ENCODE measurements around the gene MTCL3.

MTCL3 gene

DNA sequence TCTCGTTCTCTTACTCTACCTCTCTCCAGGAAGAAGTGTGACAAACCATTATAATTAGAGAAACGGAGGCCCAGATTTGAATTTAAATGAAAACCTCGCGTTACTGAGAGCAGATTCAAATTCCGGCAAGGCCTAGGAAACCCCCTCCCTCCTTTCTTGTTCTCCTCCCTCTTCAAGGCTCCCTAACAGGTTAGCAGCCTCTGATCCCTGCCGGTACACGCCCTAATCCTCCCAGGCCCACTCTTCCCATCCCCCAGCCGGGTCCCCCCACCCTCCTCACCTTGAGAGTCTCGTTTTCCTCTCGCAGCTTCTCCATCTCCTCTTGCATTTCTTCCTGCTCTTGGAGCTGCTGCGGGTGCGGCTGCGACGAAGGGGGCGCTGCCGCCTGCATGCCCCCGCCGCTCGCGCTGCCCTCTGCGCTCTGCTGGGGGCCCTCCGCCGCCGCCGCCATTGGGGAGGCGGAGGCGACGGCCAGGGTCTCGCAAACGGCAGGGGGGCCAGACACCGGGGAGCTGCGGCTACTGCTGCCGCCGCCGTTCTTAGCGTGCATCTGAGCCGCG is 3.8 kb downstream of the MTCL3 start:
- H3K9me3 ChIP-seq (ENCODE audit: low read length) = no peaks in the 10 kb centered on the region
- no peaks in the 10 kb centered on the region for H3K9me2 ChIP-seq (ENCODE audit: insufficient read depth, low read length)
- no peak overlapping the region for H2AFZ ChIP-seq (ENCODE audit: low read depth, low read length)
- peaks cover 15% of the 10 kb centered on the region for H3F3A ChIP-seq (ENCODE audit: insufficient read depth, low read length, poor library complexity, severe bottlenecking)
- peaks cover 34% of the 10 kb centered on the region for H4K20me1 ChIP-seq (ENCODE audit: insufficient read depth)
- H3K79me2 ChIP-seq (replicated peaks; ENCODE audit: insufficient read depth, low read length) = peaks cover 76% of the 10 kb centered on the region
- peak overlapping the region; percentile 31 for H3K4me2 ChIP-seq (ENCODE audit: low read length)
- peaks cover 19% of the 10 kb centered on the region for H3K36me3 ChIP-seq (ENCODE audit: insufficient read depth, low read length)
- TF ChIP-seq POLR2AphosphoS5 (IDR thresholded peaks at IDR 0.05) (no peak), RAD21 (conservative IDR thresholded peaks at IDR 0.05) (peak; percentile 12)
- TF ChIP-seq, protein P1, sequence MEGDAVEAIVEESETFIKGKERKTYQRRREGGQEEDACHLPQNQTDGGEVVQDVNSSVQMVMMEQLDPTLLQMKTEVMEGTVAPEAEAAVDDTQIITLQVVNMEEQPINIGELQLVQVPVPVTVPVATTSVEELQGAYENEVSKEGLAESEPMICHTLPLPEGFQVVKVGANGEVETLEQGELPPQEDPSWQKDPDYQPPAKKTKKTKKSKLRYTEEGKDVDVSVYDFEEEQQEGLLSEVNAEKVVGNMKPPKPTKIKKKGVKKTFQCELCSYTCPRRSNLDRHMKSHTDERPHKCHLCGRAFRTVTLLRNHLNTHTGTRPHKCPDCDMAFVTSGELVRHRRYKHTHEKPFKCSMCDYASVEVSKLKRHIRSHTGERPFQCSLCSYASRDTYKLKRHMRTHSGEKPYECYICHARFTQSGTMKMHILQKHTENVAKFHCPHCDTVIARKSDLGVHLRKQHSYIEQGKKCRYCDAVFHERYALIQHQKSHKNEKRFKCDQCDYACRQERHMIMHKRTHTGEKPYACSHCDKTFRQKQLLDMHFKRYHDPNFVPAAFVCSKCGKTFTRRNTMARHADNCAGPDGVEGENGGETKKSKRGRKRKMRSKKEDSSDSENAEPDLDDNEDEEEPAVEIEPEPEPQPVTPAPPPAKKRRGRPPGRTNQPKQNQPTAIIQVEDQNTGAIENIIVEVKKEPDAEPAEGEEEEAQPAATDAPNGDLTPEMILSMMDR (IDR thresholded peaks at IDR 0.05; ENCODE audit: poor library complexity, severe bottlenecking) = peak; percentile 40
- TF ChIP-seq, protein P2, sequence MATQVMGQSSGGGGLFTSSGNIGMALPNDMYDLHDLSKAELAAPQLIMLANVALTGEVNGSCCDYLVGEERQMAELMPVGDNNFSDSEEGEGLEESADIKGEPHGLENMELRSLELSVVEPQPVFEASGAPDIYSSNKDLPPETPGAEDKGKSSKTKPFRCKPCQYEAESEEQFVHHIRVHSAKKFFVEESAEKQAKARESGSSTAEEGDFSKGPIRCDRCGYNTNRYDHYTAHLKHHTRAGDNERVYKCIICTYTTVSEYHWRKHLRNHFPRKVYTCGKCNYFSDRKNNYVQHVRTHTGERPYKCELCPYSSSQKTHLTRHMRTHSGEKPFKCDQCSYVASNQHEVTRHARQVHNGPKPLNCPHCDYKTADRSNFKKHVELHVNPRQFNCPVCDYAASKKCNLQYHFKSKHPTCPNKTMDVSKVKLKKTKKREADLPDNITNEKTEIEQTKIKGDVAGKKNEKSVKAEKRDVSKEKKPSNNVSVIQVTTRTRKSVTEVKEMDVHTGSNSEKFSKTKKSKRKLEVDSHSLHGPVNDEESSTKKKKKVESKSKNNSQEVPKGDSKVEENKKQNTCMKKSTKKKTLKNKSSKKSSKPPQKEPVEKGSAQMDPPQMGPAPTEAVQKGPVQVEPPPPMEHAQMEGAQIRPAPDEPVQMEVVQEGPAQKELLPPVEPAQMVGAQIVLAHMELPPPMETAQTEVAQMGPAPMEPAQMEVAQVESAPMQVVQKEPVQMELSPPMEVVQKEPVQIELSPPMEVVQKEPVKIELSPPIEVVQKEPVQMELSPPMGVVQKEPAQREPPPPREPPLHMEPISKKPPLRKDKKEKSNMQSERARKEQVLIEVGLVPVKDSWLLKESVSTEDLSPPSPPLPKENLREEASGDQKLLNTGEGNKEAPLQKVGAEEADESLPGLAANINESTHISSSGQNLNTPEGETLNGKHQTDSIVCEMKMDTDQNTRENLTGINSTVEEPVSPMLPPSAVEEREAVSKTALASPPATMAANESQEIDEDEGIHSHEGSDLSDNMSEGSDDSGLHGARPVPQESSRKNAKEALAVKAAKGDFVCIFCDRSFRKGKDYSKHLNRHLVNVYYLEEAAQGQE (IDR thresholded peaks at IDR 0.05; ENCODE audit: borderline replicate concordance) = peak; percentile 5
- peak overlapping the region; percentile 100 for H3K27ac ChIP-seq (ENCODE audit: low read length)
- no peaks in the 10 kb centered on the region for H3K27me3 ChIP-seq (ENCODE audit: insufficient read depth, low read depth, low read length)
- peak overlapping the region; percentile 98 for H3K9ac ChIP-seq (ENCODE audit: low read length)
- peak overlapping the region; percentile 76 for H3K4me3 ChIP-seq (ENCODE audit: low read length)

DNA sequence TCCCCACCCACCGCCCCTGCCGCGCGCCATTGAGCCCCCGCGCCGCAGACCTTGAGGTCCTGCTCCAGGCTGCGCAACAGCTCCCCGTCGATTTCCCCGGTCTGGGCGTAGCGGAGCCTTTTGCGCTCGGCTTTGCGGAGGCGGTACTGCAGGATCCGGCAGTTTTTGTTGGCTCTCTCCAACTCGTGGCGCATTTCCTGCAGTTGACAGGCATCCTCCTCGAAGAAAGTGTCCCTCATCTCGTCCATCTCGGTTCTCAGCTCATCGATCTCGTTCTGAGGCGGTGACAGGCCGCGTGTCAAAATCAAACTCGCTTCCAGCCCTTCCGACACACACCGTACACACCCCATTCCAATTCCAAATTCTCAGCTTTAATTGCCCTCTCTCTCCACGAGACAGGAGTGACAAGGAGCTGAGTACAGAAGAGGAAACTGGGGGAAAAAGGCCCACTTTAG is 4.3 kb downstream of the MTCL3 start:
- Histone ChIP-seq H3K4me3 (ENCODE audit: low read length) (peak overlapping the region; percentile 76), H3K79me2 (replicated peaks; ENCODE audit: insufficient read depth, low read length) (peaks cover 81% of the 10 kb centered on the region), H3K9me3 (ENCODE audit: low read length) (no peaks in the 10 kb centered on the region), H3K27me3 (ENCODE audit: insufficient read depth, low read depth, low read length) (no peaks in the 10 kb centered on the region), H4K20me1 (ENCODE audit: insufficient read depth) (peaks cover 34% of the 10 kb centered on the region), H2AFZ (ENCODE audit: low read depth, low read length) (no peak overlapping the region), H3K4me2 (ENCODE audit: low read length) (peak overlapping the region; percentile 31), H3K9me2 (ENCODE audit: insufficient read depth, low read length) (no peaks in the 10 kb centered on the region), H3K9ac (ENCODE audit: low read length) (peak overlapping the region; percentile 98), H3K36me3 (ENCODE audit: insufficient read depth, low read length) (peaks cover 24% of the 10 kb centered on the region), H3F3A (ENCODE audit: insufficient read depth, low read length, poor library complexity, severe bottlenecking) (peaks cover 15% of the 10 kb centered on the region), H3K27ac (ENCODE audit: low read length) (peak overlapping the region; percentile 100)
- peak; percentile 44 for TF ChIP-seq MXI1 (conservative IDR thresholded peaks at IDR 0.05; ENCODE audit: poor library complexity, severe bottlenecking)
- no peak for TF ChIP-seq EZH2 (IDR thresholded peaks at IDR 0.05; ENCODE audit: borderline replicate concordance, insufficient read depth, low read length, poor library complexity, severe bottlenecking)

- H3K9me2 ChIP-seq (ENCODE audit: insufficient read depth, low read length) = no peaks in the 10 kb centered on the region
- TF ChIP-seq, protein P2 (IDR thresholded peaks at IDR 0.05; ENCODE audit: borderline replicate concordance) = no peak
- TF ChIP-seq MXI1 (conservative IDR thresholded peaks at IDR 0.05; ENCODE audit: poor library complexity, severe bottlenecking) = no peak
- TF ChIP-seq POLR2AphosphoS5 (IDR thresholded peaks at IDR 0.05) = no peak
- no peak for TF ChIP-seq RAD21 (conservative IDR thresholded peaks at IDR 0.05)
- TF ChIP-seq EZH2 (IDR thresholded peaks at IDR 0.05; ENCODE audit: borderline replicate concordance, insufficient read depth, low read length, poor library complexity, severe bottlenecking) = no peak
- no peak for TF ChIP-seq EP300 (conservative IDR thresholded peaks at IDR 0.05; ENCODE audit: poor library complexity, severe bottlenecking)
- no peak for TF ChIP-seq TAF1 (IDR thresholded peaks at IDR 0.05; ENCODE audit: low read depth)
- TF ChIP-seq, protein P1 (IDR thresholded peaks at IDR 0.05; ENCODE audit: poor library complexity, severe bottlenecking) = no peak
- no peak for TF ChIP-seq SMC3 (conservative IDR thresholded peaks at IDR 0.05; ENCODE audit: poor library complexity)
- H3K4me3 ChIP-seq (ENCODE audit: low read length) = peak overlapping the region; percentile 76
- H3K27me3 ChIP-seq (ENCODE audit: insufficient read depth, low read depth, low read length) = no peaks in the 10 kb centered on the region
- H2AFZ ChIP-seq (ENCODE audit: low read depth, low read length) = no peak overlapping the region
- peak overlapping the region; percentile 31 for H3K4me2 ChIP-seq (ENCODE audit: low read length)
- H3K27ac ChIP-seq (ENCODE audit: low read length) = peak overlapping the region; percentile 100
- no peaks in the 10 kb centered on the region for H3K9me3 ChIP-seq (ENCODE audit: low read length)
- peaks cover 27% of the 10 kb centered on the region for H3K36me3 ChIP-seq (ENCODE audit: insufficient read depth, low read length)
- H3K79me2 ChIP-seq (replicated peaks; ENCODE audit: insufficient read depth, low read length) = peaks cover 85% of the 10 kb centered on the region
- peaks cover 15% of the 10 kb centered on the region for H3F3A ChIP-seq (ENCODE audit: insufficient read depth, low read length, poor library complexity, severe bottlenecking)
- H4K20me1 ChIP-seq (ENCODE audit: insufficient read depth) = peaks cover 34% of the 10 kb centered on the region
- peak overlapping the region; percentile 98 for H3K9ac ChIP-seq (ENCODE audit: low read length)
These were observed 4.9 kb downstream of the MTCL3 start for GRCh38 chr6:127514179-127514772.
